Measurements from ENCODE around the gene GRM7.

GRM7 gene

GRCh38 chr3:7322957-7323669 lies 462.2 kb downstream of the GRM7 start:
- DNase-seq, result no peak

DNA sequence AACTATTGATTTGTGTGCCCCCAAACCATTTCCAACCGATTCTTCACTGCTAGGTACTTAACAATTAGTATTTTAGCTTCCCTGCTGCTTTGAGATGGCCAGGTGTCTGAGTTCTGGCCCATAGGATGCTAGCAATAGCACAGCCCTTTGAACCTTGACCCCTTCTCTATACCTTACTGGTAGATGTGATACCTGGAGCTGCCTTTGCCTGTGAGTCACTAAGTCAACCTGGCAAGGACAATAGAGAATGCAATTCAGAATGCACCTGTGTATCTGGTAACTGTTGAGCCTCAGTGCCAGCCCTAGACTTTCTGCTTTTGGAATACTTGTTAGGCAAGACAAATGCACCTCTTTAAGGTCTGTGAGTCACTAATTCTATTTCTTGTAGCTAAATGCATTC lies 467.4 kb downstream of the GRM7 start:
- DNase-seq, result no peak

DNA sequence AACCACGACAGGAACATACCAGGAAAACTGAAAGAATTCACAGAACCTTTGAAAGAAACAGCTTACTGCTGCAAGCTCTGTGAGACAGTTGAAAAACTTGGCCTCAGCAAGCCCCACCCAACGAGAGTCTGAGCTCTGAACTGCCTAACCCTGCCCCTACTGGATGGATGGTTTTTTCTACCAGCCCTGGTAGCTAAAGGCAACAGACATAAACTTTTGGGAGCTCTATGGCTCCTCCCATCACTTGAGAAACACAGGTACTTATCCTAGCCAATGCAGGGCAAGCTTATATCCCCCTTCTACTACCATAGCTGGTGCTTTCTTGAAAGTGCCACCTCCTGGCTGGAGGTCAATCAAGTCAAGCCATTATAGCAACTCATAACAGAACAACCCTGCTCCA lies 471.8 kb downstream of the GRM7 start:
- no peak for DNase-seq

DNA sequence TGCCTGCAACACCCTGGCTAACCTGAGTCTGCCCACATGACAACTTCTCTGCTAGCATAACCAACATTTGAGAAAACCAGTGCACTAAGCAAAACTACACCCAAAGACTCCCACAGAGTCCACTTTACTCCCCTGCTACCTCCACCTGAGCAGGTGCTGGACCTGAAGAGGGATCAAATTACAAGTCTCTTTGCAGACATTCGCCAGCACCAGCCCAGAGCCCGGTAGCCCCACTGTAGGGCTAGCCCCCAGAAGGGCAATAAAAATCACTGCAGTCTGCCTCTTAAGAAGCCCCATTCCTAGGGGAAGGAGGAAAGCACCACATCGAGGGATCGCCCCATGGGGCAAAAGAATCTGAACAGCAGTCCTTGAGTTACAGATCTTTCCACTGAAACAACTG lies 472.2 kb downstream of the GRM7 start:
- no peak for DNase-seq

DNA sequence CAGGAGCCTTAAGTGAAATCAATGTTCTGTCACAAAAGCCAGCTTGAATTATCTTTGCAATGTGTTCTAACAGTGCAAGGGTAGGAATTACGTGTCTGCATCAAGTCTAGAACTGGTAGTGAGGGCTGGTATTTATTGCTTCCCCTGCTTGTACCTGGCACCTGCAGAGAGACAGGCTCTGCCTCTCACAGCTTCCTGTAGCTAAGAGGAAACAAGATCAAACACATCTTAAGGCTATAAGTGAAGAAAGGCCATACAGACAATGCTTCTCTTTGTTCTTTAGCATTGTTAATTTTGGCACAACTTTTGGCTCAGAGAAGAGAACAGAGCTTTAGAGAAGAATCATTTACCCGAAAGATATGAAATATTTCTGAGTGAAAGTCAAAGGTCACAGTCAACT lies 479.9 kb downstream of the GRM7 start:
- no peak for DNase-seq

DNA sequence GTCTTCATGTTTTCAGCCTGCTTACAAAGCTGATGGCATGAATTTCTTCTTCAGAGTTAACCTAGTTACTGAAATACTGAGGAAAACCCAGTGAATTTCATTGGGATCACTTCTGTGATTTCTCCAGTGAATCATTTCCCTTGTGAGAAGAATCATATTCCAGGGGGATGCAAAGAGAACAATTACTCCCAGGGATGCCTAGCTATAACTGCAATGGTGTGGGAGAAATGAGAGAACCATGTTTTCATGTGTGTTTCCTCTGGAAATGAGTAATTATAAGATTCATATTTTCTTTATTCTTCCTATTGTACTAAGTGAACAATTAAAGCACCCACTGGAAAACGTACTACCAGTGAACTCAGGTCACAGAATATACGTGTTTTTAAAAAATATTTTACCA lies 485.4 kb downstream of the GRM7 start:
- DNase-seq, result no peak

DNA sequence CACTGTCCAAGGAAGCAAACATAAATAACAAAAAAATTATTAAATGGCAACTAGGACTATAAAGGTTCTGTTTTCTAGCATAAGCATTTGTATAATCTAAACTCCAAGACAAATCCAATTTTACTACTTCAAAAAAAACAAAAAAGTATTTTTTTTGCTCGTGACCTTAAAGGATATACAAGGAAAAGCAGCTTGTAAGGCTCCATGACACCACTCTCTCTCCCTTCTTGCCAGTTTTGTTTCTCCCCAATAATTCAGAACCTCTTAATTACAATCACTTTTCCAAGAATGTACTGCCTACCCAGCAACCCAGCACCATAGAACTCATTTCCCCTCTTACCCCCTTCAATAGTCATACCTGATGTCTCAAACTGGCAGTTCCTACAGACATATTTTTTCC lies 496.2 kb downstream of the GRM7 start:
- DNase-seq, result no peak

- DNase-seq, result no peak
Observed at GRCh38 chr3:7367968-7368367, 507.1 kb downstream of the GRM7 start.

DNA sequence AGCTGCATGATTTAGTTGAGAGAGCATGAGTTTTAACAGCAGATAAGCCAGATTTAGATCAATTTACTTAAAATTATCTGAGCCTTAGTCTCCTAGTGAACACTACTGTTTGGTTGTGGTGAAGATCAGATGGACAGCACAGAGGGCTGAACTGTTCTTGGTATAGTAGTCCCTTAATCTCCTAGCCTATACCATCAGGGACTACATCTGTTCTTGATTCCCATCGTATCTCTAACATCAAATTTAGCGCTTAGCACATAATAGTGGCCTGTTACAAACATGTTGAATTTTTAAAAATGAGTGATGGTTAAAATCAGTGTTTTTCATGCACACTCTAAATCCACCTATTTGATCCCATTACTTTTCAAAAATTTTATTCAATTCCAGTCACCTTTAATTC lies 507.7 kb downstream of the GRM7 start:
- no peak for DNase-seq

DNA sequence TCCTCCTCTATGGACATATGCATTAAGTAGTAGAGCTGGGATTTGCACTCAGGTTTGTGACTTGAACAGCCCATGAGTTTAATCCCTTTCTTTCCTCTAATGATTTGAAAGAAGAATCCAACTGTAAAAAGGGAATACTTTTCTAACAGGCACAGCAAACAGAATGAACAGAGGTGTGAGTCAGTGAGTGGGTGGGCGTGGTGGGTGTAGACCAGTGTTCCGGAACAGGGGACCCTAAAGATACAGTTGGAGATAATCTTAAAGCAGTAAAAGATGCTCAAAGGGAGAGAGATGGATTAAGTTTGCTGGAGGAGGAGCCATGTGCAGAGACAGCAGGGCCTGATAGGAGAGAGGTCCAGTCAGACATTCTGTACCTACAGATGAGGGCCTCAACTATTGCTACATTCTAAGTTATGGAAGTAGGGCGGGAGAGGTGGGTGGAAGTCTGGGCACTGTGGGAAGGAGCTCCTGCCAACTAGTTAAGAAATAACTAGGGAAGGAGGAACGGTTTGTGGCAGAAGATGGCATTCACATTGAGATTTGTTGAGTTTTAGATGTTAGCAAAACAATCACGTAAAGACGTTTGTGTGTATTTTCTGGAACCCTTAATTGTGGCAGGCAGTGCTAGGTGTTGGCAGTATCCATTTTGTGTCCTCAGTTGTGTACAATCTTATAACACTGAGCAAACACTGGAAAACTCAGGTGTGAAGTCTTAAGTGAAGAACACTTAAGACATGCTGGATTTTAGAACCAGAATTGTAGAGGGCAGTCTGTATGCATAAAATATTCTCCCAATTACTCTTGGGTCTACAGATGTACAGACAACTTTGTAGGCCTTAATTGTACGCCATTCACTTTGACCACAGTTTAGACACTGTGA lies 511.0 kb downstream of the GRM7 start:
- no peak for DNase-seq

DNA sequence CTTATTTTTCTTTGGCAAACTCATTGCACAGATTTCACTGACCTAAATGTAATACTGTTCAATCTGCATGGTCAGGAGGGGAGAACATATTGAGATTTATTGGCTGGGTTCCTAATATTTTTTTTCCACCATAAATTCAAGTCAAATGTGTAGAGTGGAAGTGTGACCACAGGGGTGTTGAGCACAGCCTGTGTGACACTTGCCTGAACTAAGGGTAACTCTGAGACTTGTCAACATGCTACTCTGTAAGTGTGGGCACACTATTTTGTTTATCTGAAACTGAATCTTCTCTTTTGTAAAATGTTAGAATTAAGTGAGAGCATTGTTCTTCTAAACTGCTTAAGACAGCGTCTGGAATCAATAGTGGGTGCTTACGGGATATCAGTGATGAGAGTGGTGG lies 516.2 kb downstream of the GRM7 start:
- DNase-seq, result no peak

- no peak for DNase-seq
Observed at GRCh38 chr3:7381741-7382140, 520.8 kb downstream of the GRM7 start.

DNA sequence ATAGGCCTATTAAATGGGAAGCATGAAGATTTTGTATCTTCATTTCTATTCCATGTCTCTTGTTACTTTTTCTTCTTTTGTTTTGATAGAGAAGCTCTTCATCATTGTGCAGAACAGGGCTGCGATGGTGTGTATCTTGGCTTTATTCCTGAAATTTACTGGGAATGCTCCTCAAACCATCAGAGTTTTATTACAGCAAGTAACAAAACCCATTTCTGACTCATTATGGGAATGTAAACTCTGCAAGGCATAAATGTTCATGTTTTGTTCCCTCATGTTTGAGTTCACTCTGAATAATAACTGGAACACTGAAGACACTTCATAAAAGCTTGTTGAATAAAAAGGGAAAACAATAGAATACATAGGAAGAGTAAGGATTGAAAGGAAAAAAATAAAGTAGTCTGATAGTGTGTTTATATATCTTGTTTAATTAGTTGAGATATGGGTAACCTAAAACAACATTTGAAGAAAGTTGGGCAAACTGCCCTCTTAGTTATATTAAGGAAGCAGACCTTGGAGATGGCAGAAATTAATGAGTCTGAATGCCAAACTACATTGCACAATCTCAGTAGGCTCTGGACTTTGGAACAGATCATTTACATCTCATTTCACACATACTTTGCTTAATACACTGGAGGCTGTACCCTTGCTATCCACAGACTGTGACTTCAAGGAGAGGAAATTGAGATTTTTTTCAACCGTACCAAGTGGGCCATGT lies 521.5 kb downstream of the GRM7 start:
- DNase-seq, result no peak

DNA sequence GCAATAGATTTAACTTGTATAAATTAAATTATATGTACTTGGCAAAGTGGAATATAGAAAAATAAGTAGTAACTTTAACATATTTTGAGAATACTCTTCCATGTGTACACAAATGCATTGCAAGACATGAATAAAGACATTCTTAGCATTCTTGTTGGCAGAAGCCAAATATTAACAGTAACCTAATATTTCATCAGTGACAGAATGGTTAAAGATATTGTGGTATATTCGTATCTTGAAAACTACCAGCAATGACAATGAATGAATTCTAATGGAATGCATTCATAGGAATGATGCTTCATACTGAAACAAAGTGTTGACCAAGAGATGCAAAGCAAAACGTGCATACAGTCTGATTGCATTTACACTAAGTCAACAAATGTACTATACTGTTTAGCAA lies 524.7 kb downstream of the GRM7 start:
- DNase-seq, result no peak

DNA sequence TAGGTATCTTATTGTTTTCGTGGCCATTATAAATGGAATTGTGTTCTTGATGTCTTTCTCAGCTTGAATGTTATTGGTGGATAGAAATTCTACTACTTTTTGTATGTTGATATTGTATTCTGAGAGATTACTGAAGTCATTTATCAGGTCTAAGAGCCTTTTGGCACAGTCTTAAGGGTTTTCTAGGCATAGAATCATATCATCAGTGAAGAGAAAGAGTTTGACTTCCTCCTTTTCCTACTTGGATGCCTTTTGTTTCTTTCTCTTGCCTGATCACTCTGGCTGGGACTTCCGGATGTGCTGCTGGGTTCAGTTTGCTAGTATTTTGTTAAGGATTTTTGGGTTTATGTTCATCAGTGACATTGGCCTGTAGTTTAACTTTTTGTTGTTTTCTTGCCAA lies 527.1 kb downstream of the GRM7 start:
- DNase-seq, result no peak

GRCh38 chr3:7392206-7392605 lies 531.3 kb downstream of the GRM7 start:
- no peak for DNase-seq

DNA sequence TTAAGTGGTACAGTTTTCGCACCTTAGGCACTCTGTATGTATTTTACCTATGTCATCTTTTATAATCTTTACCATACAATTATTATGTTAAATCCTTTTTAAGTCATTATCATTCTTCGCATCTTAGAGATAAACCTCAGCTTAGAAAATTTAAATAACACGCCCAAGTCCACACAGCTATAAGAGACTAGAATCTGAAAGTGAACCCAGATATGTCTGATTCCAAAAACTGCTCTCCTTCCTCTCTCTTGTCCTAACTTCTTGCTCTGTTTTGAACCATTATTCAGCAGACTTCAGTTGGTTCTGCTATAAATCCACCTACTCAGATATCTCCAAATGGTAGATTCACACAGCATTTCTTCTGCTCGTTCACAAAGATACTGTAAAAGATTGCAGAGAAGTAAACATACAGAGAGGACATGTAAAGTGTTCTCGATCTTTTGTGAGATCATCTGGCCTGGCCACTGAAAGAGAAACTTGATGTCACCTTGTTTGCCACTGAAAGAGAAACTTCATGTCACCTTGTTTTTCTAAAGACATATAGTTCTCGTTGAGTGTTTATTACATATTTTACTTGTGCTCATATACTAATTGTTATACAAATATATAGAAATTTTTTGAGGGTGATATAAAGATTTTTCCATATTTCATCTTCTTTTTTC lies 533.2 kb downstream of the GRM7 start:
- no peak for DNase-seq

DNA sequence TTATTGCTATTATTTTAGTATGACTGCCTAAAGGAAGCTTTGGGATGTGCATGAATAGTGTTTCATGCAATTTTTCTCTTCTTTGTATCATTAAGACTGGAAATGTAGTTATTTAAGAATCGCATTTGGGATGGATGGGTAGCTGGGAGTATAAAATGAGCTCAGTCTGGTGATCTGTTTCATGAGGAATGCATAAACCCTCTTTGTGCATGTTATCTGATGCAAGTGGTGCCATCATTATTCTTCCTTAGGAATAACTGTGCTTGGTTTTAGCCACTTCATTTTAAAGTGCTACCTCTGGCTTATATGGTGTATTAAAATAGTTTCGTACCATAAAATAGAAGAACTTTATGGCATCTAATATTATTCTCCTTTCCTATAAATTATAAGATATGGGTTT lies 535.6 kb downstream of the GRM7 start:
- DNase-seq, result no peak

- no peak for DNase-seq
Observed at GRCh38 chr3:7397097-7397496, 536.2 kb downstream of the GRM7 start.

DNA sequence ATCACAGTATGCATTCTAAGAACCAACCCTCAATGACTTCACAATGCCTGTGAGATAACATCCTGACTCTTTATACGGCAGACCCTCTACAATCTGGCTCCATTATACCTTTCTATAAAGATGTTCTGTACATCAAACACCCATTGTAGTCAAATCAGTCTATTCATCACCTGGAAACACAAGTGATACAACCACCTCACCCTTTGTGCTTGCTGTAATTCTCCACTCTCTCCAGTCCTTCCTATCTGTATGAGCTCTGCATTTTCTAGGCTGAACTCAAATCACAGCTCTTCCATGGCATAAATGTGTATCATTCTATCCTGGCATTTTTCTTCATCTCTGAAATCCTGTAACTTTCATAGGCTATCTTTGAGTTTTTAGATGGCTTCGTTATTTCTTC lies 539.4 kb downstream of the GRM7 start:
- no peak for DNase-seq

GRCh38 chr3:7401418-7401817 lies 540.5 kb downstream of the GRM7 start:
- DNase-seq, result no peak

DNA sequence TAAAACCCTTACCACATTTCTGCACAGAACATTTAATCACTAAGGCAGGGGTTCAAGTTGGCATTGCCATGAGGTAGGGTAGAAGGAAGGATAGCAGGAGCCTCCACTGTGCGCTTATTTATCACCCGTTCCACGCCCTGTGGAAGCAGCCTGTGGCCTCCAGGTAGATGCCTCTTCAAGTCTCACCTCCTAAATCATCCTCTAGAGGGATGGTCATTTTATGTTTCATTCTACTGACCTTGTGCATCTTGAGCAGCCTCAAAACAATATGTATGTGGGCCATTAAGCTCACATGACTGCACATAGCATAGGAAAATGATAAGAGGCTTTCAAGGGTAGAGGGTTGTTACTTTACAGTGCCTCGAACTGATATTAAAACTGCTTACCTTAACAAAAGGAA lies 546.2 kb downstream of the GRM7 start:
- DNase-seq, result no peak

- DNase-seq, result no peak
Observed at GRCh38 chr3:7410782-7411181, 549.9 kb downstream of the GRM7 start.
